T-helper 2 cell treated with Interferon-gamma antibody and Interleukin-4, amounts not matched to agents 5 μg/mL and 100 μg/mL, for 36 hours (primary cell): ENCODE data around the gene SEC23IP.

Source experiments
- DNase-seq: peaks from one replicate; pipeline ENCODE4 v3.0.0; 2021; ENCODE audit warnings: low spot score
- H3K27ac Mint-ChIP-seq: one replicate; pipeline ENCODE4 v1.8.0; 2021; ENCODE audit warnings: mild to moderate bottlenecking, mixed read lengths
- H3K27me3 Mint-ChIP-seq: one replicate; pipeline ENCODE4 v1.8.0; 2021; ENCODE audit warnings: low read depth, mixed read lengths
- H3K36me3 Mint-ChIP-seq: one replicate; pipeline ENCODE4 v1.8.0; 2021; ENCODE audit warnings: low read depth, mixed read lengths
- H3K4me1 Mint-ChIP-seq: one replicate; pipeline ENCODE4 v1.8.0; 2021; ENCODE audit warnings: low read depth, mixed read lengths
- H3K4me3 Mint-ChIP-seq: one replicate; pipeline ENCODE4 v1.8.0; 2022; ENCODE audit warnings: mild to moderate bottlenecking, moderate library complexity, mixed read lengths
- H3K9me3 Mint-ChIP-seq: one replicate; pipeline ENCODE4 v1.8.0; 2021; ENCODE audit warnings: mixed read lengths

Gene SEC23IP

GRCh38 chr10:119892188-119893065 is at the start of gene SEC23IP:
SEC23IP (plus strand) TSS chr10:119892730; CDS start chr10:119892783, 53 bp downstream.
- Mint-ChIP-seq H3K36me3 (peaks cover 17% of the 10 kb centered on the region), H3K9me3 (peaks cover 8% of the 10 kb centered on the region), H3K4me3 (peak within 1 kb of the TSS; percentile 96), H3K4me1 (peaks cover 28% of the 10 kb centered on the region), H3K27me3 (peaks cover 8% of the 10 kb centered on the region), H3K27ac (peak within 1 kb of the TSS; percentile 96)
- peak; percentile 93 for DNase-seq

DNA sequence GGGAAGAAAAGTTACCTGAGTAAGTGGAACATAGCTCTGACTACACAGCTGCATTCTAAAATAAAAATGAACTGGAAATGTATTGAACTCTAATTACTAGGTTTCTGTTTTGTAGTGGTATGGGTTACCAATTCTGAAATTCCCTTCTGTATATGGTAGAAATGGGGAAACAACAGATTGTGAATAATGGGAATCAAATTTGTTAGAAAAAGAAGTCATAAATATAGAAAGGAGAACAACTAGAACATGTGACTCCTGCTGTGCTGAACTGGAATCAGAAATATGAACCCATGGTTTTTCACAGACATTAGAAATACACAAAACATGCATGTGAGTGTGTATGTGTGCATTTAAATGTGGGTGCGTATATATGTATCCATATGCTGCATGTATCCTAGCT is 46.9 kb upstream of the SEC23IP start:
- Mint-ChIP-seq H3K9me3 (no peaks in the 10 kb centered on the region), H3K36me3 (peaks cover 73% of the 10 kb centered on the region), H3K27me3 (no peaks in the 10 kb centered on the region), H3K4me3 (no peak overlapping the region), H3K27ac (no peak overlapping the region), H3K4me1 (no peaks in the 10 kb centered on the region)
- no peak for DNase-seq

- Mint-ChIP-seq H3K9me3 (no peaks in the 10 kb centered on the region), H3K4me1 (no peaks in the 10 kb centered on the region), H3K27me3 (no peaks in the 10 kb centered on the region), H3K4me3 (no peak overlapping the region), H3K36me3 (peaks cover 61% of the 10 kb centered on the region), H3K27ac (no peak overlapping the region)
- DNase-seq = no peak
These were observed 43.3 kb upstream of the SEC23IP start for GRCh38 chr10:119849031-119849789.

DNA sequence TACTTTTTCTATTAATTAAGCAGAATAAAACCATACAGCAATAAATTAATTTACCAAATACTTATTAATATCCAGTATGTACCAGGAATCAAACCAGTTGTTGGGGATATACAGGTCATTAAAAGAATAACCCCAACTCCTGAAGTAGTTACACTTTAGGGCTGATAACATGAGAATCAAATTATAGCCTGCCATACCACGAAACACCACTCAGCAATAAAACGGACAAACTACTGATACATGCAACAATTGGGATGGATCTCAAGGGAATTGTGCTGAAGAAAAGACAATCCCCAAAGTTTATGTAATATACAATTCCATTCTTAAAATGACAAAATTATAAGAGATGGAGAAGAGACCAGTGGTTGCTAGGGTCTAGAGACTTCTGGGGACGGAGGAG is 42.6 kb upstream of the SEC23IP start:
- Mint-ChIP-seq H3K4me1 (no peaks in the 10 kb centered on the region), H3K36me3 (peaks cover 54% of the 10 kb centered on the region), H3K9me3 (no peaks in the 10 kb centered on the region), H3K27me3 (no peaks in the 10 kb centered on the region), H3K4me3 (no peak overlapping the region), H3K27ac (no peak overlapping the region)
- DNase-seq = no peak

DNA sequence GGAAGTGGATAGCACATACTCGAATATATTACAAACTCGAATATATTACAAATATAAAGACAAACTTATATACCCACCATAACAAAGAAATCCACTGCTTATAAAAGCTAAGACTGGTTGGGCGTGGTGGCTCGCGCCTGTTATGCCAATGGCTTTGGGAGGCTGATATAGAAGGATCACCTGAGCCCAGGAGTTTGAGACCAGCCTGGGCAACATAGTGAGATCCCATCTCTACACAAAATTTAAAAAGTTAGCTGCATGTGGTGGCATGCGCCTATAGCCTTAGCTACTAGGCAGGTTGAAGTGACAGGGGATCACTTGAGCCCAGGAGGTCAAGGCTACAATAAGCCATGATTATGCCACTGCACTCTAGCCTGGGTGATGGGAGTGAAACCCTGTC is 40.3 kb upstream of the SEC23IP start:
- DNase-seq = no peak
- H3K9me3 Mint-ChIP-seq = no peaks in the 10 kb centered on the region
- H3K27me3 Mint-ChIP-seq = no peaks in the 10 kb centered on the region
- peaks cover 45% of the 10 kb centered on the region for H3K36me3 Mint-ChIP-seq
- no peak overlapping the region for H3K4me3 Mint-ChIP-seq
- H3K4me1 Mint-ChIP-seq = no peaks in the 10 kb centered on the region
- no peak overlapping the region for H3K27ac Mint-ChIP-seq

DNA sequence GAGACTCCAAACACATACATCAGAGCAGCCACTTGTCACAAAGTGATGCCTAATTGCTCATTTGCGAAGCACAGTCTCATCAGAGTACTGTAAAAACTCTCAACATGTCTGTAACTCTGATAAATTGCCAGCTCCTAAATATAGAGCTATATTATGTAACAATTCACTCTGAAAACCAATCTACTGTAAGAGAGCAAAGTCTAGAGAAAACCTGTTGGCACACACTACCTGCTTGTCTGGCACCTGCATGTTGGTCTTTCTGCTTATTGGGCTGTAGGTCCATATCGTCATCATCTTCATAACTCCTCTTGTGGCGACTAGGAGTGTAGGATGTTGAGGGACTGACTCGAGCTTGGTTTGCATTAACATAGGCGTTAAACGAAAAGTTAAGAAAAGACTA is 39.7 kb upstream of the SEC23IP start:
- peaks cover 43% of the 10 kb centered on the region for H3K36me3 Mint-ChIP-seq

DNA sequence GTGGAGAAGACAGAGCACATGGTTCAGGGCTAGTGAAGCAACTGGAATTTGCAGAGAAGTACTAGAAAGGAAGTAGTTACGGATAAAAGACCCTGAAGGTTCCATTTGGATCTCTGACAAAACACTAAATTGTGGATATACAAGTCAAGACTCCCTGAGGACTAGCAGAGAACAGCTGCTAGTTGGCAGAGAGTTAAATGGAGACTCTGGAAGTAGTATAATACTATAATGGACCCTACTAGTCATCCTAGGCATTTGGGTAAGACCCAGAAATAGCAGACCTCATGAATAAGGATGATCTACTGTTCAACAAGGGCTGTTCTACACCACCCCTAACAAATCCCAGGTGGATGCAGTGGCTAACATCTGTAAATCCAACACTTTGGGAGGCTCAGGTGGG is 39.0 kb upstream of the SEC23IP start:
- Mint-ChIP-seq H3K36me3 (peaks cover 38% of the 10 kb centered on the region), H3K4me1 (peaks cover 2% of the 10 kb centered on the region), H3K27me3 (no peaks in the 10 kb centered on the region), H3K9me3 (no peaks in the 10 kb centered on the region), H3K4me3 (no peak overlapping the region), H3K27ac (no peak overlapping the region)
- DNase-seq = no peak

More for the DNA sequence above, 39.7 kb upstream of the SEC23IP start:
- Mint-ChIP-seq H3K9me3 (no peaks in the 10 kb centered on the region), H3K27me3 (no peaks in the 10 kb centered on the region), H3K4me3 (no peak overlapping the region), H3K4me1 (peaks cover 2% of the 10 kb centered on the region), H3K27ac (no peak overlapping the region)
- DNase-seq = no peak

DNA sequence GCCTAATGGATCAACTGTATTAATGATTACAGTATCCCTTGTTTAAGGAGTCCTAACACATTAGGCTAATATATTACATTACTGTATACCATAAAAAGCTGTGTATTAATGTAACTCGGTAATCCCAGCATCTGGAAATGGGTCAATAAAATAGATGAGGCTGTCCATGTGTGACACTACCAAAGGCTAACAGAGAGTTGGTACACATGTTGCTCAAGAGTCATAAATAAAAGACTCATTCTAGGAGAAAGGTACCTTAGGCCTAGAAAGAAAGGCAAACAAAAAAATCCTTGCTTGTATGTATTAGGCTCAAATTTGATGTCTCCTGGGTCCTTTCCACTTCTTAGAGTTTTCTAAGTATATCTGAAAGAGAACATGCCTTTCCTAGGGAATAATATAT is 34.5 kb upstream of the SEC23IP start:
- Mint-ChIP-seq H3K36me3 (peaks cover 23% of the 10 kb centered on the region), H3K27me3 (no peaks in the 10 kb centered on the region), H3K4me1 (peaks cover 23% of the 10 kb centered on the region), H3K9me3 (no peaks in the 10 kb centered on the region), H3K27ac (no peak overlapping the region), H3K4me3 (no peak overlapping the region)
- DNase-seq = no peak

DNA sequence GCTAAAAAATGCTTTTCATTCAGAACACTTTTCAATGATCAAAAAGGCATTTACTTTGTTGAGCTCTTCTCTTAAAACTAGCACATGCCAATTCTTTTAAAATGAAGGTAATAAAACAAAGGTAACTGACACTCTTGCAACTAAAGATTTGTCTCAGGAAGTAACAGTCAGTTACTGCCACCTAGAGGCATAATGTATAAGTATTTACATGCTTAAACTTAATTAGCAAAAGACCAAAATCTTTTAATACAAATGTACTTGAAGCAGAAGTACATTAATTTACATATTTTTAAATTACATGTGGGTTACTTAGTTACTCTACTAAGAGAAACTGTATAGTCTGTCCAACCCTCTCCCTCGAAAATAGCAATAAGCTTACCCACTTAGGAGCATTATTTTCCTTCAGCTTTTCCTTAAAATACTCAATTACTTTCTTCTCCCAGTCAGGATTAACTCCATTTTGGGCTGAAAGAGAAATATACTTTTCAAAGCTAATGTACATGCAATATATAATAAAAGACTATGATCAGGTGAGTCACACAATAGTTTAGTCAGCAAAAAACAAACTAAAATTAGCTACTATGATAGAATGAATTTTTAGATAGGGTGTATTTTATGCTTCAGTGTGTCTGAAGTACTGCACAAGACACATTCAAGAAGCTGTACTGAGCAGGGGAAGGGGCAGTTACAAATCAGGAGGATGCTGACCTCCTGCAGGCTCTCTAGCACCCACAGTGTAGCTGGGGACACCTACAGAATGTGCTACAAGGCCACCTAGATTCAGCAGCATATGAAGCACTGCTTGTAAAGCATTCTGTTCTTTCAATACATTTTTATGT is 32.9 kb upstream of the SEC23IP start:
- peaks cover 29% of the 10 kb centered on the region for H3K36me3 Mint-ChIP-seq
- peaks cover 10% of the 10 kb centered on the region for H3K9me3 Mint-ChIP-seq
- H3K4me3 Mint-ChIP-seq = no peak overlapping the region
- H3K4me1 Mint-ChIP-seq = peaks cover 30% of the 10 kb centered on the region
- no peak overlapping the region for H3K27ac Mint-ChIP-seq
- no peak for DNase-seq
- H3K27me3 Mint-ChIP-seq = no peaks in the 10 kb centered on the region

GRCh38 chr10:119860866-119861607 is 31.5 kb upstream of the SEC23IP start:
- H3K4me3 Mint-ChIP-seq = no peak overlapping the region
- peaks cover 11% of the 10 kb centered on the region for H3K9me3 Mint-ChIP-seq
- no peaks in the 10 kb centered on the region for H3K27me3 Mint-ChIP-seq
- H3K27ac Mint-ChIP-seq = no peak overlapping the region
- DNase-seq = no peak
- H3K4me1 Mint-ChIP-seq = peaks cover 34% of the 10 kb centered on the region
- H3K36me3 Mint-ChIP-seq = peaks cover 33% of the 10 kb centered on the region

DNA sequence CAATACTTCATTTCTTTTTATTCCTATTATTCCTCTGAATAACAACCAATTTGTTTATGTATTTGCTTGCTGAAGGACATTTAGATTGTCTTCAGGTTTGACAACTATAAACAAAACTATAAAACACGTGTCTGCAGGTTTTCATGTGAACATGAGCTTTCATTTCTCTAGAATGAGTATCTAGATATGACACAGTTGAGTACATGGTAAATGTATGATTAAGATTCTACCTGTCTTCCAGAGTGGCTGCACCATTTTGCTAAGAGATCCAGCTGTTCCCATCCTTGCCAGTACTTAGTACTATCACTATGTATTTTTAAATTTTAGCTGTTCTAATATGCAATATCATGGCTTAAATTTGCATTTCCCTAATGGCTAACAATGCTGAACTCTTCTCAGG is 30.0 kb upstream of the SEC23IP start:
- no peak overlapping the region for H3K27ac Mint-ChIP-seq
- peaks cover 29% of the 10 kb centered on the region for H3K36me3 Mint-ChIP-seq
- H3K9me3 Mint-ChIP-seq = peaks cover 11% of the 10 kb centered on the region

DNA sequence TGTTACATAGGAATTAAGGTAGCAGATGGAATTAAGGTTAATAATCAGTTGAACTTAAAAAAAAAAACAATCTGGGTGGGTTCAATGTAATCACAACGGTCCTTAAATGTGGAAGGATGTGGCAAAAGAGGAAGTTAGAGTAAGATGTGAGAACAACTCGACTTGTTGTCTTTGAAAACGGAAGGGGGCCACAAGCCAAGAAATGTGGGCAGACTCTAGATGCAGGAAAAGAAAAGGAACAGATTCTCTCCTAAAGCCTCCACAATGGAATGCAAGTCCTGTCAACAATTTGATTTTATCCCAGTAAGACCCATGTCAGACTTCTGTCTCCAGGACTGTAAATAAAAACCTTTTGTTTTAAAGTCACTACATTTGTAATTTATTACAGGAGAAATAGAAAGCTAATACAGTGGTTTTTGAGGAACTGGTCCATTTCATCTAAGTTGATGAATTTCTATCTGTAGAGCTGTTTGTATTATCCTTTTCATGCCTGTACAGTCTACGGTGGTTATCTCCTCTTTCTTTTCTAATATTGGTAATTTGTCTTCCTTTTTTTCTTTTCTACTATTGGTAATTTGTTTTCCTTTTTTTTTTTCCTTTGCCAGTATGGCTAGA is 28.5 kb upstream of the SEC23IP start:
- no peak overlapping the region for H3K4me3 Mint-ChIP-seq
- H3K4me1 Mint-ChIP-seq = peaks cover 43% of the 10 kb centered on the region
- DNase-seq = no peak
- peaks cover 11% of the 10 kb centered on the region for H3K9me3 Mint-ChIP-seq
- H3K36me3 Mint-ChIP-seq = peaks cover 29% of the 10 kb centered on the region
- H3K27me3 Mint-ChIP-seq = no peaks in the 10 kb centered on the region
- peak overlapping the region; percentile 41 for H3K27ac Mint-ChIP-seq

More for the DNA sequence above, 30.0 kb upstream of the SEC23IP start:
- no peaks in the 10 kb centered on the region for H3K27me3 Mint-ChIP-seq
- no peak overlapping the region for H3K4me3 Mint-ChIP-seq
- DNase-seq = no peak
- H3K4me1 Mint-ChIP-seq = peaks cover 34% of the 10 kb centered on the region
